H1 (cell line): ENCODE results near the gene USP36. TPM values are rescaled to one million over a fixed set of nuclear protein-coding genes. Genes with fewer than 3 reads are reported as not detected.

ENCODE experiments used
- CTCF ChIA-PET: fragments of 300-600 bp; sonication (Branson Sonifier 250); formaldehyde crosslinking; loops from one replicate; lab custom pipeline; 2021; ENCODE audit not compliant: partially characterized antibody; lab: Charles Lee
- POLR2A ChIA-PET: fragments of 300-600 bp; sonication (Branson Sonifier 250); formaldehyde crosslinking; loops from one replicate; lab custom pipeline; 2021; ENCODE audit warnings: inconsistent platforms; ENCODE audit not compliant: partially characterized antibody; lab: Charles Lee
- DNase-seq, 2 experiments: peaks; one replicate each; pipeline versions ENCODE4 v3.0.0 to v3.0.0-alpha.2; 2010 to 2022; ENCODE audit warnings: low spot score in 2 of 2, low read depth in 1 of 2, mixed read lengths in 1 of 2
- FAIRE-seq: peaks from 2 replicates; lab custom pipeline; 2011; peaks lifted over from hg19 to GRCh38; lab: Jason Lieb, UNC
- H2AFZ ChIP-seq: 2 replicates; pipeline ENCODE4 v1.8.1; 2012; ENCODE audit warnings: low read length, inconsistent platforms
- H2AK5ac ChIP-seq: 2 replicates; pipeline ENCODE4 v1.6.1; 2013; ENCODE audit warnings: low read depth, low read length
- H2BK120ac ChIP-seq: replicated peaks from 2 replicates; pipeline ENCODE3; 2013; ENCODE audit warnings: low read depth, low read length, inconsistent platforms
- H2BK12ac ChIP-seq: 2 replicates; pipeline ENCODE4 v1.6.1; 2013; ENCODE audit warnings: low read depth, low read length
- H2BK15ac ChIP-seq: 2 replicates; pipeline ENCODE4 v1.6.1; 2013; ENCODE audit warnings: low read length
- H2BK20ac ChIP-seq: 2 replicates; pipeline ENCODE4 v1.6.1; 2013; ENCODE audit warnings: low read length
- H2BK5ac ChIP-seq: 2 replicates; pipeline ENCODE4 v1.6.1; 2013; ENCODE audit warnings: low read depth, low read length
- H3K14ac ChIP-seq: 2 replicates; pipeline ENCODE4 v1.6.1; 2013; ENCODE audit warnings: inconsistent platforms; ENCODE audit not compliant: insufficient read length
- H3K18ac ChIP-seq: 2 replicates; pipeline ENCODE4 v1.6.1; 2013; ENCODE audit warnings: low read length; ENCODE audit errors: extremely low read depth
- H3K23ac ChIP-seq: 2 replicates; pipeline ENCODE4 v1.6.1; 2013; ENCODE audit warnings: inconsistent platforms; ENCODE audit not compliant: insufficient read length
- H3K23me2 ChIP-seq: 2 replicates; pipeline ENCODE4 v1.6.1; 2013; ENCODE audit warnings: low read depth, low read length
- H3K27ac ChIP-seq: 2 replicates; pipeline ENCODE4 v1.6.1; 2011; ENCODE audit warnings: low read depth, low read length, inconsistent platforms
- H3K27me3 ChIP-seq, 4 experiments: replicated peaks in 1 of 4; 1 replicate in 1 of 4; 2 replicates in 3 of 4; pipeline versions ENCODE4 v1.6.1 to v1.8.1; 2011 to 2013; ENCODE audit warnings: low read length in 3 of 4, mild to moderate bottlenecking in 3 of 4, inconsistent platforms in 2 of 4, mixed read lengths in 2 of 4, moderate library complexity in 1 of 4; ENCODE audit not compliant: control insufficient read depth in 3 of 4, insufficient read depth in 3 of 4; ENCODE audit errors: extremely low read depth in 1 of 4
- H3K36me3 ChIP-seq, 4 experiments: 2 replicates each; pipeline versions ENCODE4 v1.6.1 to v1.8.1; 2011 to 2013; ENCODE audit warnings: mild to moderate bottlenecking in 4 of 4, low read length in 3 of 4, moderate library complexity in 2 of 4, control low read depth in 1 of 4, inconsistent platforms in 1 of 4; ENCODE audit not compliant: insufficient read depth in 4 of 4, control insufficient read depth in 2 of 4
- H3K4ac ChIP-seq: replicated peaks from 2 replicates; pipeline ENCODE3; 2013; ENCODE audit warnings: low read length, low read depth, mixed read lengths, inconsistent platforms; ENCODE audit not compliant: insufficient read length
- H3K4me1 ChIP-seq, 4 experiments: replicated peaks in 1 of 4; 1 replicate in 1 of 4; 2 replicates in 3 of 4; pipeline versions ENCODE4 v1.6.1 to v1.8.1; 2011 to 2013; ENCODE audit warnings: low read length in 3 of 4, inconsistent platforms in 2 of 4, mixed read lengths in 1 of 4; ENCODE audit not compliant: insufficient read depth in 4 of 4, control insufficient read depth in 3 of 4
- H3K4me2 ChIP-seq, 2 experiments: 2 replicates each; pipeline versions ENCODE4 v1.6.1 to v1.8.1; 2011 to 2013; ENCODE audit warnings: low read depth in 2 of 2, low read length in 2 of 2, control low read depth in 1 of 2, inconsistent platforms in 1 of 2, mild to moderate bottlenecking in 1 of 2; ENCODE audit not compliant: insufficient read depth in 1 of 2
- H3K4me3 ChIP-seq, 4 experiments: fragments of 200-600, 300-600 bp in 1 of 4; sonication (generic), shearing (Covaris generic), sonication (Bioruptor Twin) in 1 of 4; 2 replicates each; pipeline versions ENCODE4 v1.5.1 to v1.8.1; 2011 to 2016; ENCODE audit warnings: low read length in 4 of 4, low read depth in 3 of 4, control low read depth in 2 of 4, inconsistent platforms in 2 of 4, mild to moderate bottlenecking in 2 of 4, mixed read lengths in 1 of 4, moderate library complexity in 1 of 4; ENCODE audit not compliant: insufficient read depth in 2 of 4; ENCODE audit errors: extremely low read depth in 1 of 4
- H3K56ac ChIP-seq: replicated peaks from 2 replicates; pipeline ENCODE3; 2013; ENCODE audit warnings: low read depth, mild to moderate bottlenecking, mixed read lengths, low read length, inconsistent platforms; ENCODE audit not compliant: insufficient read length
- H3K79me1 ChIP-seq: 2 replicates; pipeline ENCODE4 v1.6.1; 2013; ENCODE audit warnings: low read depth, low read length, control low read depth
- H3K79me2 ChIP-seq, 2 experiments: 2 replicates each; pipeline versions ENCODE4 v1.6.1 to v1.8.1; 2012 to 2013; ENCODE audit warnings: low read length in 2 of 2, mild to moderate bottlenecking in 2 of 2, inconsistent platforms in 1 of 2; ENCODE audit not compliant: insufficient read depth in 2 of 2, control insufficient read depth in 1 of 2
- H3K9ac ChIP-seq, 4 experiments: replicated peaks in 1 of 4; 1 replicate in 1 of 4; 2 replicates in 3 of 4; pipeline versions ENCODE4 v1.6.1 to v1.8.1; 2011 to 2013; ENCODE audit warnings: low read depth in 3 of 4, low read length in 3 of 4, control low read depth in 2 of 4, mild to moderate bottlenecking in 2 of 4, moderate library complexity in 2 of 4, inconsistent platforms in 1 of 4; ENCODE audit errors: extremely low read depth in 1 of 4
- H3K9me3 ChIP-seq, 2 experiments: 2 replicates each; pipeline versions ENCODE4 v1.6.1 to v1.8.1; 2012 to 2013; ENCODE audit warnings: mild to moderate bottlenecking in 2 of 2, moderate library complexity in 2 of 2, control low read depth in 1 of 2, inconsistent platforms in 1 of 2, low read depth in 1 of 2, low read length in 1 of 2, mixed read lengths in 1 of 2; ENCODE audit not compliant: insufficient read depth in 2 of 2
- H4K20me1 ChIP-seq, 2 experiments: replicated peaks in 1 of 2; 2 replicates each; pipeline versions ENCODE3 to v1.8.1; 2011 to 2013; ENCODE audit warnings: inconsistent platforms in 2 of 2, low read length in 2 of 2, mild to moderate bottlenecking in 1 of 2; ENCODE audit not compliant: insufficient read depth in 2 of 2, control insufficient read depth in 1 of 2
- H4K5ac ChIP-seq: 2 replicates; pipeline ENCODE4 v1.6.1; 2013; ENCODE audit warnings: low read length, low read depth, mixed read lengths, inconsistent platforms; ENCODE audit not compliant: insufficient read length
- H4K8ac ChIP-seq: 2 replicates; pipeline ENCODE4 v1.8.0; 2013; ENCODE audit warnings: mild to moderate bottlenecking, moderate library complexity, low read length, inconsistent platforms; ENCODE audit not compliant: insufficient read depth; ENCODE audit errors: extremely low read depth
- H4K91ac ChIP-seq: replicated peaks from 2 replicates; pipeline ENCODE3; 2013; ENCODE audit warnings: low read length, mixed read lengths, inconsistent platforms; ENCODE audit not compliant: insufficient read length
- CBX5 ChIP-seq: fragments of 300-800, 300-1000 bp; sonication (generic); IDR thresholded peaks from 2 replicates; pipeline ENCODE4 v1.7.1; 2016; ENCODE audit warnings: antibody characterized with exemption, low read length, low read depth
- CHD1 ChIP-seq: IDR thresholded peaks from 2 replicates; pipeline ENCODE4 v1.6.1; 2012; ENCODE audit warnings: low read depth, low read length, improper control_type of control experiment
- CHD2 ChIP-seq: IDR thresholded peaks from 2 replicates; pipeline ENCODE4 v1.6.1; 2012; ENCODE audit warnings: low read length, improper control_type of control experiment
- HDAC2 ChIP-seq, 2 experiments: fragments of 300-600 bp in 1 of 2; sonication (generic) in 1 of 2; IDR thresholded peaks; 2 replicates each; pipeline ENCODE4 v1.6.1; 2011 to 2012; ENCODE audit warnings: low read depth in 2 of 2, low read length in 2 of 2, mild to moderate bottlenecking in 2 of 2, moderate library complexity in 2 of 2, borderline replicate concordance in 1 of 2, inconsistent platforms in 1 of 2
- MAFK ChIP-seq: IDR thresholded peaks from 2 replicates; pipeline ENCODE4 v1.6.1; 2012; ENCODE audit warnings: low read depth, mild to moderate bottlenecking, improper control_type of control experiment, low read length
- RXRA ChIP-seq: IDR thresholded peaks from 2 replicates; pipeline ENCODE4 v1.6.1; 2011; ENCODE audit warnings: low read depth, mild to moderate bottlenecking, low read length, moderate library complexity; ENCODE audit not compliant: insufficient read depth
- SAP30 ChIP-seq: fragments of 300-600 bp; sonication (generic); IDR thresholded peaks from 2 replicates; pipeline ENCODE4 v1.7.1; 2012; ENCODE audit warnings: low read length, moderate library complexity, mild to moderate bottlenecking, inconsistent platforms; ENCODE audit not compliant: insufficient read depth, insufficient replicate concordance
- SIRT6 ChIP-seq: IDR thresholded peaks from one replicate; pipeline ENCODE4 v1.7.1; 2012; ENCODE audit warnings: low read length, inconsistent platforms
- SIX5 ChIP-seq: IDR thresholded peaks from 2 replicates; pipeline ENCODE4 v1.6.1; 2011; ENCODE audit warnings: mild to moderate bottlenecking, low read depth, low read length
- SUZ12 ChIP-seq: fragments of 200-600 bp; sonication (generic); IDR thresholded peaks from 2 replicates; pipeline ENCODE4 v1.6.1; 2012; ENCODE audit warnings: mild to moderate bottlenecking, inconsistent platforms, low read length, moderate library complexity, mixed read lengths
- TEAD4 ChIP-seq: IDR thresholded peaks from 2 replicates; pipeline ENCODE4 v1.6.1; 2012; ENCODE audit warnings: low read depth, low read length, inconsistent platforms, mixed read lengths
- WGBS, 2 experiments: shearing (Covaris generic) in 1 of 2; methylation state at CpG; one replicate each; pipeline versions ENCODE4 v1.1.6 to v1.1.7; 2013 to 2015; ENCODE audit warnings: low lambda C conversion rate in 2 of 2, mixed read lengths in 2 of 2, inconsistent platforms in 1 of 2, low coverage in 1 of 2, missing lambda C conversion rate in 1 of 2; ENCODE audit not compliant: insufficient replicate concordance in 2 of 2, insufficient coverage in 1 of 2, insufficient read length in 1 of 2; ENCODE audit errors: extremely low coverage in 1 of 2, missing lambda C conversion rate in 1 of 2; 5-methylcytosine and 5-hydroxymethylcytosine counted together
- polyA plus RNA-seq, 7 experiments: library from polyadenylated mRNA; depleted of rRNA in 3 of 7; stranded (reverse) in 5 of 7; unstranded in 2 of 7; fragments of >200 nt in 5 of 7; fragments of 200-250 nt in 2 of 7; gene quantifications; 1 replicate in 5 of 7; 2 replicates in 1 of 7; 4 replicates in 1 of 7; pipeline versions ENCODE4 v1.2.1 to v1.2.3, GENCODE V29; 2011 to 2013; ENCODE audit warnings: missing spikeins in 2 of 7, mixed read lengths in 2 of 7
- total RNA-seq: library from RNA; stranded (reverse); fragmentation: NEBNext Ultra II Directional; extraction: Animal tissue kit (Norgen Biotek cat#: 25700); gene quantifications from 2 replicates; pipeline ENCODE4 v1.2.1, GENCODE V29; 2021
- TF ChIP-seq, protein P1 (sequence below): IDR thresholded peaks from 2 replicates; pipeline ENCODE4 v1.6.1; 2011; ENCODE audit warnings: low read length, improper control_type of control experiment

USP36 gene
- total and polyA plus RNA-seq, 2 of the 8 experiments (the other 6 are each of a cell fraction or from before 2014, with no cell fraction given) = 40.7 to 67.7 TPM

DNA sequence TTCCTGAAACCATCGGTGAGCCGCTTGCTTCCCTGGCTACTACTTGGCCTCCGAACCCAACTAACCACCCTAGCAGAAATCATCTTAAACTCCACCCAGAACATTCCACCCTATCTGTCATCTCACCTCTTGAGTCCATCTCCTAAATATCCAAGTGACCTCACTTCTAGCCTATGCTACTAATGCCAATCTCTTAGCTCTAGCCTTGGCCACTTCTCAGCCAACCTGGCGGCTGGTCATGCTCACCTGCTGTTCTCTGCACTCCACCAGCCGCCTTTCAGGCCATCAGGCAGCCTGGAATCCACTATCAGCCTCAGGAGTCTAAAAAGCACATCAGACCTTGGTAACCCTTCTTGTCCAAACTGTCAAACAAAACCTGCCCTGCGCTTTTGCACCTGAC lies 46.6 kb downstream of the USP36 start:
- Histone ChIP-seq H4K5ac (no peak overlapping the region), H3K56ac (no peak overlapping the region), H3K79me2 (no peaks in the 10 kb centered on the region), H3K4ac (no peak overlapping the region), H3K9me3 (no peaks in the 10 kb centered on the region), H3K14ac (no peak overlapping the region), H3K9ac (no peak overlapping the region), H4K20me1 (peaks cover 6 to 10% of the 10 kb centered on the region in 2 experiments), H3K27me3 (no peaks in the 10 kb centered on the region), H3K23me2 (peaks cover 2% of the 10 kb centered on the region; the same call in 1 of the 2 replicates), H3K4me1 (no peaks in the 10 kb centered on the region), H2BK120ac (no peak overlapping the region), H3K4me3 (no peak overlapping the region), H2BK15ac (no peak overlapping the region), H2AFZ (no peak overlapping the region), H3K79me1 (no peaks in the 10 kb centered on the region), H2BK5ac (no peak overlapping the region), H3K4me2 (no peak overlapping the region), H2BK20ac (no peak overlapping the region), H3K27ac (no peak overlapping the region), H4K8ac (no peak overlapping the region), H3K36me3 (peaks cover 20 to 51% (median 31%) of the 10 kb centered on the region in 4 experiments), H3K23ac (no peak overlapping the region), H3K18ac (no peak overlapping the region), H2AK5ac (no peak overlapping the region), H4K91ac (no peak overlapping the region), H2BK12ac (no peak overlapping the region)
- POLR2A ChIA-PET = interaction anchor here (1.1 to 3.0 kb wide), 4 partner anchors 8 to 38 kb away, joined by 3 to 11 read pairs (median 4); no protein-coding TSS in a partner anchor
- FAIRE-seq (no peak), DNase-seq (no peak)
- TF ChIP-seq SUZ12 (no peak), RXRA (no peak), CHD1 (no peak), TEAD4 (no peak), SIX5 (no peak), SAP30 (no peak), HDAC2 (IDR thresholded peaks at IDR 0.05; ENCODE audit: borderline replicate concordance in 1 of 2, low read depth in 2 of 2, low read length in 2 of 2) (no peak), SIRT6 (no peak), CHD2 (no peak), CBX5 (no peak), MAFK (no peak)
- TF ChIP-seq, protein P1, sequence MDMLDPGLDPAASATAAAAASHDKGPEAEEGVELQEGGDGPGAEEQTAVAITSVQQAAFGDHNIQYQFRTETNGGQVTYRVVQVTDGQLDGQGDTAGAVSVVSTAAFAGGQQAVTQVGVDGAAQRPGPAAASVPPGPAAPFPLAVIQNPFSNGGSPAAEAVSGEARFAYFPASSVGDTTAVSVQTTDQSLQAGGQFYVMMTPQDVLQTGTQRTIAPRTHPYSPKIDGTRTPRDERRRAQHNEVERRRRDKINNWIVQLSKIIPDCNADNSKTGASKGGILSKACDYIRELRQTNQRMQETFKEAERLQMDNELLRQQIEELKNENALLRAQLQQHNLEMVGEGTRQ = no peak
- WGBS, 2 experiments = 93% methylated on average over 6 of the region's 6 CpGs; no CpG with 5 or more reads in 1 of the 2 experiments
- CTCF ChIA-PET = interaction anchor here (0.6 to 1.6 kb wide), 3 partner anchors 33 to 1380 kb away, joined by 3 to 5 read pairs (median 4); no protein-coding TSS in a partner anchor
